HepG2 (cell line): ENCODE data around the gene COX4I2.

Source experiments
- SMAD3 ChIP-seq: sonication (generic); formaldehyde crosslinking; IDR thresholded peaks from 2 replicates; pipeline ENCODE4 v1.4.0; 2020; ENCODE audit warnings: missing genetic modification reagents
- XRCC5 ChIP-seq: fragments of 200-400 bp; formaldehyde crosslinking; optimal IDR thresholded peaks from 2 replicates; pipeline ENCODE3; 2017; ENCODE audit warnings: mild to moderate bottlenecking, low read length
- ZNF431 ChIP-seq: sonication (generic); formaldehyde crosslinking; IDR thresholded peaks from 2 replicates; pipeline ENCODE4 v1.9.0; 2022; ENCODE audit warnings: missing genetic modification reagents, low read depth, mild to moderate bottlenecking, borderline replicate concordance
- TF ChIP-seq, protein P1 (sequence below): sonication (generic); formaldehyde crosslinking; IDR thresholded peaks from 2 replicates; pipeline ENCODE4 v1.5.0; 2020; ENCODE audit warnings: mild to moderate bottlenecking, missing genetic modification reagents, moderate library complexity

DNA sequence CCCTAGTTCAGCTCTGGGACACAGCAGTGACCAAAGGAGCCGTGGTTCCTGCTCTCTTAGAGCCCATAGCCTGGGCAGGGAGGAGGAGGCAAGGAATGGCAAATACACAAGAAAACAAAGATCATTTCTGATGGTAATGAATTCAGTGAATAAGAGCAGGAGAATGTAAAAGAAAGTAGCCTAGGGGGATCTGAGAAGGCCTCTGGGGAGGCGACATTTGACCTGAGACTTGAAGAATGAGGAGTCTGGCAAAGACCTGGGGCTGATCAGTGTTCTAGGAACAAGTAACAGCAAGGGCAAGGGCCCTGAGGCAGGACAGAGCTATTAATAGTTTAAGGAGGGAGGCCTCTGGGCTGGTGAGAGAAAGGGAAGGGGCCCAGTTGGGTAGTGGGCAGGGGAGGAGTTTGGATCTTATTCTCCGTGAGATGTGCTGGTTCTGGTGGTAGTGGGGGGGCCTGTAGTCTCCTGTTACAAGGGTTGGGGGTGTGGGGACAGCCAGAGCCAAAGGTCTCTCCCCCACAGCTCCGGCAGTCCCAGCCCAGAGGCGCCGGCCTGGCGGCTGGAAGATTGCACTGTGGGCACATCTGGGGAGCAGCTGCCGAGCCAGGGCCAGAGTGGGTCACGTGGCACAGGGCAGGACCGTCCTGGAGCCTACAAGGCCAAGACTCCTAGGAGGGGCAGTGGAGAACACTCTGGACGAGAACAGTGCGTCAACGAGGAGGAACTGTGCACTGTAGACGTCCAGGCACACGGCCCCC lies 41.9 kb upstream of the COX4I2 start:
- TF ChIP-seq, protein P1, sequence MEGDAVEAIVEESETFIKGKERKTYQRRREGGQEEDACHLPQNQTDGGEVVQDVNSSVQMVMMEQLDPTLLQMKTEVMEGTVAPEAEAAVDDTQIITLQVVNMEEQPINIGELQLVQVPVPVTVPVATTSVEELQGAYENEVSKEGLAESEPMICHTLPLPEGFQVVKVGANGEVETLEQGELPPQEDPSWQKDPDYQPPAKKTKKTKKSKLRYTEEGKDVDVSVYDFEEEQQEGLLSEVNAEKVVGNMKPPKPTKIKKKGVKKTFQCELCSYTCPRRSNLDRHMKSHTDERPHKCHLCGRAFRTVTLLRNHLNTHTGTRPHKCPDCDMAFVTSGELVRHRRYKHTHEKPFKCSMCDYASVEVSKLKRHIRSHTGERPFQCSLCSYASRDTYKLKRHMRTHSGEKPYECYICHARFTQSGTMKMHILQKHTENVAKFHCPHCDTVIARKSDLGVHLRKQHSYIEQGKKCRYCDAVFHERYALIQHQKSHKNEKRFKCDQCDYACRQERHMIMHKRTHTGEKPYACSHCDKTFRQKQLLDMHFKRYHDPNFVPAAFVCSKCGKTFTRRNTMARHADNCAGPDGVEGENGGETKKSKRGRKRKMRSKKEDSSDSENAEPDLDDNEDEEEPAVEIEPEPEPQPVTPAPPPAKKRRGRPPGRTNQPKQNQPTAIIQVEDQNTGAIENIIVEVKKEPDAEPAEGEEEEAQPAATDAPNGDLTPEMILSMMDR: peak; percentile 22; the same call in 1 of the 2 replicates
- TF ChIP-seq ZNF431 (CRISPR knock-in tag) (no peak; the same call in 1 of the 2 replicates), XRCC5 (peak; percentile 85), SMAD3 (CRISPR knock-in tag) (no peak; the same call in 1 of the 2 replicates)
